Erythroblast (primary cell): ENCODE data around the gene POLE.

Experiments used
- GATA1 ChIP-seq: IDR thresholded peaks from 2 replicates; pipeline ENCODE4 v1.6.1; 2011; ENCODE audit warnings: low read depth, mild to moderate bottlenecking, control low read depth, low read length, moderate library complexity
- POLR2A ChIP-seq: IDR thresholded peaks from 2 replicates; pipeline ENCODE4 v1.6.1; 2011; ENCODE audit warnings: mild to moderate bottlenecking, low read length

DNA sequence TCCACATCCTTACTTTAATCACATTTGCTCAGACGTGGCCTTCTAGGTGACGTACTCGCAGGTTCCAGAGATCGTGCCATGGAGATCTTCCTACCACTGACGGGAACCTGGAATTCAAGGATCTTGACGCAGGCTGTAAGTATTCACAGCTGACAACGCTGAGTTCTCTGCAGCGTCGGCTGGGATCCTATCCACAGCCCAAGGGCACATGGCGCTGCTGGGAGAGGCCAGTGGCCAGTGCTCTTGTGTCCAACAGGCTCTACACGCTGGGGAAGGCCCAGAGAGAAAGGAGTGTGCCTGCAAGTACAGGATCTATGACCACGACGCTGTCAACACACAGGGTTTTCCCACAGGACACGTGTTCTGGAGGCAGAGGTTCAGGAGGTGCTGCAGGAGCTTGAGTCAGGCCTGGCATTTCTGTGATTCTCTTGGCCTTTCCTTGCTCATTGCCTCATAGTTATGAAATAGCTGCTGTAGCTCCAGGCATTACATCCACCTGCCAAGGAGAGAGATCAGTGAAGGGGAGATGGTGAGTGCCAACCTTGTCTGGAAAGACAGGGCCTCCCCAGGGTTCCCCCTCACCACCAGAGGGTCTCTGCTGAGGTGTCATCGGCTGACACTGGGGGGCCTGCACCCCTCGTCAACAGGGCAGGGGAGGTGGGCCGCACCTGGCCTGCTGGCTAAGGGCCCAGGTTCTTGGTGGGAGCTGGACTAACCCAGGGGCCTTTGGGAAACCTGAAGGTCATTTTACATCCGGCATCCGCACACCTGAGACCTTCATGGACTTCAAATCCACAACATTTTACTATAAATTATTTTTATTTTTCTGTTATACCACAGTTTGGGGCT lies 98.1 kb downstream of the POLE start:
- TF ChIP-seq POLR2A = no peak
- TF ChIP-seq GATA1 = no peak
